Activated CD4-positive, alpha-beta T cell treated with anti-CD3 and anti-CD28 coated beads, Interleukin-2, amount 10 ng/mL, durations not matched to agents 7 days and 5 days (primary cell): ENCODE measurements around the gene KCNB1. TPM values are rescaled to one million over a fixed set of nuclear protein-coding genes. Genes with fewer than 3 reads are reported as not detected.
"Not testable (repeated sequence)": the region's sequence is repeated elsewhere in the genome, so short reads cannot be mapped to it uniquely, and the experiment has no call there.

Experiments used
- CTCF ChIA-PET: fragments of 350-600 bp; sonication (Branson Sonifier 250); formaldehyde crosslinking; loops from one replicate; lab custom pipeline; 2021; ENCODE audit warnings: antibody characterized with exemption; lab: Charles Lee
- POLR2A ChIA-PET: fragments of 350-600 bp; sonication (Branson Sonifier 250); formaldehyde crosslinking; loops from one replicate; lab custom pipeline; 2021; ENCODE audit warnings: antibody characterized with exemption; lab: Charles Lee
- DNase-seq: peaks from one replicate; pipeline ENCODE4 v3.0.0-alpha.2; 2020
- H3K27ac Mint-ChIP-seq: one replicate; pipeline ENCODE4 v1.8.0; 2021; ENCODE audit warnings: mild to moderate bottlenecking, moderate library complexity, mixed read lengths
- H3K27me3 Mint-ChIP-seq: one replicate; pipeline ENCODE4 v1.8.0; 2021; ENCODE audit warnings: mixed read lengths
- H3K36me3 Mint-ChIP-seq: one replicate; pipeline ENCODE4 v1.8.0; 2021; ENCODE audit warnings: low read depth, mixed read lengths
- H3K4me1 Mint-ChIP-seq: one replicate; pipeline ENCODE4 v1.8.0; 2021; ENCODE audit warnings: mixed read lengths
- H3K4me3 Mint-ChIP-seq: one replicate; pipeline ENCODE4 v1.8.0; 2021; ENCODE audit warnings: mild to moderate bottlenecking, moderate library complexity, mixed read lengths
- H3K9me3 Mint-ChIP-seq: one replicate; pipeline ENCODE4 v1.8.0; 2021; ENCODE audit warnings: mixed read lengths
- total RNA-seq, 2 experiments: library from RNA; stranded (reverse); gene quantifications; one replicate each; pipeline ENCODE4 v1.2.3, GENCODE V29; 2021

Gene KCNB1
- total RNA-seq, 2 experiments from 2014 or later, result 0.07 TPM; not detected in 1

DNA sequence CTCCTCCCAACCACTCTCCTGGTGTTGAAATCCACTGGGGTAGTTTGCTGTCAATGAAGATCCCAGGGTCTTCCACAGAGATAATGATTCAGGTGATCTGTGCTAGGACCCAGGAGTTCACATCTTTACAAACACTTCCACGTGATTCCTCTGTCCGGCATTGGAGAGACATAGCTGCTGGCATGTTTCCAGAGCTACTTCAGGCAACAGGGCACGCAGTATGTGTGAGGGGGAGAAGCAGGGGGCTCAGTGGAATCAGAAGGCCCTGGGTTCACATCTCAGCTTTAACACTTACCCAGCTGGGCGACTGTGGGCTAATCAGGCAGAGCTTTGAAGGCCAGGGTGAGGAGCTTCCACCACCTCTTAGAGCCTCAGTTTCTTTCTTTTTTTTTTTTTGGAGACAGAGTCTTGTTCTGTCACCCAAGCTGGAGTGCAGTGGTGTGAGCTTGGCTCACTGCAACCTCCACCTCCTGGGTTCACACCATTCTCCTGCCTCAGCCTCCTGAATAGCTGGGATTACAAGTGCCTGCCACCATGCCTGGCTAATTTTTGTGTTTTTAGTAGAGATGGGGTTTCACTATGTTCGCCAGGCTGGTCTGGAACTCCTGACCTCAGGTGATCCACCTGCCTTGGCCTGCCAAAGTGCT lies 72.4 kb downstream of the KCNB1 start:
- peaks cover 16% of the 10 kb centered on the region for H3K27me3 Mint-ChIP-seq
- H3K4me1 Mint-ChIP-seq, result not testable (repeated sequence)
- CTCF ChIA-PET, result interaction anchor here (0.6 kb wide), 2 partner anchors 56 to 170 kb away, joined by 4 read pairs; no protein-coding TSS in a partner anchor

DNA sequence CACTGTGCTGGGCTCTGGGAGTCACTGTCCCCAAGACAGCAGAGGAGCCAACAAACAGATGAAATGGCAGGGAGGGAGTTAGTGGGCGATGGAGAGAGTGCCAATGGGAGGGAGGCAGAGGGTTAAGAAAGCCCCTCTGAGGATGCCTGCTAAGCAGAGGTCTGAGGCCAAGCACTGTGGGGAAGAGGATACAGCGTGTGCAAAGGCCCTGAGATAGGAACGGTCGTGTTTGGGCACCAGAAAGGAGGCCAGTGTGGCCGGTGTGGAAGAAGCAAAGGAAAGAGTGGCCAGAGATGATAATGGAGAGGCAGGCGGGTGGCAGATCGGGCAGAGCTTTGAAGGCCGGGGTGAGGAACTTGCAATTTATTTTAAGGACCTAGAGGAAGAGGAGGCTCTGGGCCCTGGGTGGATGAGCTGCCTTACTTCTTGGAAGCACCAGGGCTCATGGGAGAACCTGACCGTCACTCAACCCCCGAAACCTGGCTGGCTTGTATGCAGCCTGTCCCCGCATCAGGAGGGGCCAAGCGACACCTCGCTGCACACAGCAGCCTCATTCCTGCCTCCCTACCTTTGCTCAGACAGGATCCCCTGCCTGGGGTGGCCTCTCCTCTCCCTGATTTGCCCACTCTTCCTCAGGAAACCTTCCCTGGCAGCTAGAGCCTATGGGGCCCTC lies 73.0 kb downstream of the KCNB1 start:
- no peaks in the 10 kb centered on the region for H3K36me3 Mint-ChIP-seq
- no peaks in the 10 kb centered on the region for H3K9me3 Mint-ChIP-seq
- peaks cover 17% of the 10 kb centered on the region for H3K27me3 Mint-ChIP-seq
- H3K4me3 Mint-ChIP-seq, result no peak overlapping the region
- CTCF ChIA-PET, result interaction anchor here (0.6 kb wide), 2 partner anchors 57 to 170 kb away, joined by 4 read pairs; no protein-coding TSS in a partner anchor
- H3K27ac Mint-ChIP-seq, result no peak overlapping the region
- no peaks in the 10 kb centered on the region for H3K4me1 Mint-ChIP-seq
- POLR2A ChIA-PET, result no interaction called here
- no peak for DNase-seq

More for the DNA sequence above, 72.4 kb downstream of the KCNB1 start:
- H3K9me3 Mint-ChIP-seq, H3K36me3 Mint-ChIP-seq, H3K4me3 Mint-ChIP-seq, POLR2A ChIA-PET, DNase-seq, H3K27ac Mint-ChIP-seq: not testable (repeated sequence)

DNA sequence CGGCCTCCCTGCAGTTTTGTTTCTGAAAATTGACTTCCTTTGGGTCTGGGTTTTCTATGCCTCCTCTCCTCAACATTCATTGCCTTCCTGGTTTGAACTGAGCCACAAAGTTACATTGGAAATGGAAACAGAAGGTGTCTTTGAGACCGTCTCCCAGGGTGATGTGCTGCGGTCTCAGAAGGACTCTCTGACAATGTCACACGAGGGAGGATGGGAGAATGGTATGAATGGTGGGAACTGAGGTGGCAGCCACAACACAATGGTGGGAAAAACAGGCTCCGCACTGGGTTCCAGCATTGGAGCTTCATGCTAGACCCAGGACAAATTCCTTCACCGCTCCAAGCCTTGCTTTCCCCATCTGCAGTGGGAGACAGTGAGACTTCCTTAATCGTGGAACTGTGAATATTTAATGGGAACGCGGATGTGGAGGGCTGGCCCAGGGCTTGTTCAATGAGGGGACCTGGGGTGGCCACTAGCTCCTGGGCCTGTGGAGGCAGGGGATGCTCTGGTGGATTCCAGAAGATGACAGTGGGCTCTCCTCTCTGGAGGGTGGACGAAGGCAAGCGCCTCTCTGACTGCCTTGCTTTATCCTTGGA lies 73.9 kb downstream of the KCNB1 start:
- Mint-ChIP-seq H3K27ac (no peak overlapping the region), H3K9me3 (no peaks in the 10 kb centered on the region), H3K4me1 (no peaks in the 10 kb centered on the region), H3K27me3 (peaks cover 12% of the 10 kb centered on the region), H3K4me3 (no peak overlapping the region), H3K36me3 (no peaks in the 10 kb centered on the region)
- DNase-seq, result no peak
- CTCF ChIA-PET, result no interaction called here
- POLR2A ChIA-PET, result no interaction called here

DNA sequence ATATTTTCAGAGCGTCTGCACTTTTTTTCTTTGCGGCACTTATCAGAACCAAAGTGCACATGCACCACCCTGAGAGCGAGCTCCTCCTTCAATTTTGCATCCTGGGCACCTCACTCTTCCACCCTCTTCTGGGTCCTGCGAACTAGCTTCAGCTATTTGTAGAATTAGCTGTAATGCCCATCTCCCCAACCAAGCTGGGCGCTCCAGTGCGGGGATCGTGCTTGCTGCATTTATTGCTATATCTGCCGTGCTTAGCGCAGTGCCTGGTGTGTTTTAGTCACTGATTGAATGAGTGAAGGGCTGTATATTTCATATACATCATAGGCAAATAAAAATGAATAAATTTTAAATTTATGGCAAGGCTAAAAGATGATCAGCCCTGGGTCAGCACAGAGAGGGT lies 75.8 kb downstream of the KCNB1 start:
- DNase-seq, result no peak
- Mint-ChIP-seq H3K9me3 (no peaks in the 10 kb centered on the region), H3K4me3 (no peak overlapping the region), H3K4me1 (no peaks in the 10 kb centered on the region), H3K27ac (no peak overlapping the region), H3K36me3 (no peaks in the 10 kb centered on the region), H3K27me3 (peaks cover 12% of the 10 kb centered on the region)
- ChIA-PET CTCF (interaction anchor here (1.2 kb wide), 1 partner anchor 202 kb away, joined by 3 read pairs; no protein-coding TSS in a partner anchor), POLR2A (no interaction called here)

DNA sequence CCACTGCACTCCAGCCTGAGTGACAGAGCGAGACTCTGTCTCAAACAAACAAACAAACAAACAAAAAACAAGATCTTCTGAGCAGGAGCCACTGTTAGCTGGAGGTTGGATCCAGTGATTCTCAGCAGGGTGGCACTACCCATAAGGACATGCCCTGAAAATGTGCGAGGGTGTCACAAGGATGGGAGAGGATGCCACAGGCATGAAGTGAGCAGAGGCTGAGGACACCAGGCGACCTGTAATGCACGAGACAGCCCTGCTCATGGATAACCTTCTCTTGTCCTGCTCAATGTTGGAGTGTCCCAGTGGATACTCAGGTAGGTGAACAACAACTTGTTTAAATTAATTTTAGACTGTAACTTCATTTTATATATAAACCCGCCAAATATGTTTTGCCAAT lies 76.8 kb downstream of the KCNB1 start:
- ChIA-PET POLR2A (no interaction called here), CTCF (no interaction called here)
- H3K36me3 Mint-ChIP-seq, result no peaks in the 10 kb centered on the region
- no peaks in the 10 kb centered on the region for H3K9me3 Mint-ChIP-seq
- no peak overlapping the region for H3K27ac Mint-ChIP-seq
- no peak overlapping the region for H3K4me3 Mint-ChIP-seq
- H3K27me3 Mint-ChIP-seq, result peaks cover 14% of the 10 kb centered on the region
- H3K4me1 Mint-ChIP-seq, result no peaks in the 10 kb centered on the region
- DNase-seq, result no peak

DNA sequence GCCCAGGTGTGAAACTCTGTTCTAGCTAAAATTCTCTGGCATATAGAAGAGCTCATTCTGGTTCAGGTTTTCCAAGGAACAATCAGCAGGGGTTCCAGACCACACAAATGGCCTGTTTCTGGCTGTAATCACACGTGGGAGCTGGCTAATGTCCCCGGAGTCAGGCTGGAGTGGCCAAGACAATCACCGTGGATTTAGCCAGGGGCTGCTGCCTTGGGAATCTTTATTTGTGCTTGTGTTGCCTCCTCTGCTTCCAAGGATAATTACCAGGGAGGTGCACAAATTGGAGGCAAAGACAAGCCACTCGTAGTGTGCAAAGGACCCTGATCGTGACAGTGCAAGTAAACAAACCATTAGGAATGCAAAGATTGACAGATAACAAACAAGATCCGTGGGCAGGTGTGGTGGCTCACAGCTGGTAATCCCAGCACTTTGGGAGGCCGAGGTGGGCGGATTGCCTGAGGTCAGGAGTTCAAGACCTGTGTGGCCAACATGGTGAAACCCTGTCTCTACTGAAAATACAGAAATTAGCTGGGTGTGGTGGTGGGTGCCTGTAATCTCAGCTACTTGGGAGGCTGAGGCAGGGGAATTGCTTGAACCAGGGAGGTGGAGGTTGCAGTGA lies 77.3 kb downstream of the KCNB1 start:
- Mint-ChIP-seq H3K27ac (no peak overlapping the region), H3K9me3 (no peaks in the 10 kb centered on the region), H3K27me3 (peaks cover 15% of the 10 kb centered on the region), H3K4me1 (no peaks in the 10 kb centered on the region), H3K4me3 (no peak overlapping the region), H3K36me3 (no peaks in the 10 kb centered on the region)
- ChIA-PET CTCF (interaction anchor here (0.6 kb wide), 1 partner anchor 68 kb away, joined by 3 read pairs; no protein-coding TSS in a partner anchor), POLR2A (no interaction called here)
- DNase-seq, result no peak

DNA sequence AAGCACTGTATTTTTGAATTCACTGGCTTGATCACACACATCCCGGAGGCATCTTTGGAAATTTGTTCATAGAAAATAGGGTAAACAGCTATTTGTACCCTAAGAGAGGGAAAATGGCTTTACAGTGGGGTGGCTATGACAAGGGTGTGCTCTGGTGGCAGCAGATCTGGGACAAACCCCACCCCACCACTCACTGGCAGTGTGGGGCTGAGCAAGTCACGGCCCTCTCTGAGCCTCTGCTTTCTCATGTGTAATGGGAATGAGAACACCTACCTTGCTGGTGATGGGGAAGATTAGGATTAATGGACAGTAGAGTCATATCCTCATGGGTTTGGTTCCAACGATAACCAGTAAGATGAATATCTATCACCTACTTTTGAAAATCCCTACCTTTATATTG lies 78.0 kb downstream of the KCNB1 start:
- H3K27me3 Mint-ChIP-seq, result peaks cover 15% of the 10 kb centered on the region
- no peak for DNase-seq
- H3K27ac Mint-ChIP-seq, result no peak overlapping the region
- H3K4me1 Mint-ChIP-seq, result no peaks in the 10 kb centered on the region
- no peaks in the 10 kb centered on the region for H3K36me3 Mint-ChIP-seq
- POLR2A ChIA-PET, result no interaction called here
- CTCF ChIA-PET, result interaction anchor here (0.6 kb wide), 1 partner anchor 67 kb away, joined by 3 read pairs; no protein-coding TSS in a partner anchor
- no peak overlapping the region for H3K4me3 Mint-ChIP-seq
- H3K9me3 Mint-ChIP-seq, result no peaks in the 10 kb centered on the region

DNA sequence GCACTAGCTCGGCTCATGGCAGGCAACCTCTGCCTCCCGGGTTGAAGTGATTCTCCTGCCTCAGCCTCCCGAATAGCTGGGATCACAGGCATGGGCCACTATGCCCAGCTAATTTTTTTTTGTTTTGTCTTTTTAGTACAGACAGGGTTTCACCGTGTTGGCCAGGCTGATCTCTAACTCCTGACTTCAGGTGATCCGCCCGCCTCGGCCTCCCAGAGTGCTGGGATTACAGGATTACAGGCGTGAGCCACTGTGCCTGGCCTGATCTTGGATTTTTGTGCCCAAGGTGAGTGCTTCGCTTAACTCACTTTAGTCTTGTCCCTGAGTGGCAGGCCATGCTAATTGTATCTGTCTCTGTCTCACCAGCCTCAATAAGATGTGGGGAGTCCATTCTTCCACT lies 78.6 kb downstream of the KCNB1 start:
- no peak for DNase-seq
- peaks cover 15% of the 10 kb centered on the region for H3K27me3 Mint-ChIP-seq
- CTCF ChIA-PET, result no interaction called here
- H3K9me3 Mint-ChIP-seq, result no peaks in the 10 kb centered on the region
- no peaks in the 10 kb centered on the region for H3K4me1 Mint-ChIP-seq
- no peak overlapping the region for H3K27ac Mint-ChIP-seq
- POLR2A ChIA-PET, result no interaction called here
- no peaks in the 10 kb centered on the region for H3K36me3 Mint-ChIP-seq
- H3K4me3 Mint-ChIP-seq, result no peak overlapping the region

DNA sequence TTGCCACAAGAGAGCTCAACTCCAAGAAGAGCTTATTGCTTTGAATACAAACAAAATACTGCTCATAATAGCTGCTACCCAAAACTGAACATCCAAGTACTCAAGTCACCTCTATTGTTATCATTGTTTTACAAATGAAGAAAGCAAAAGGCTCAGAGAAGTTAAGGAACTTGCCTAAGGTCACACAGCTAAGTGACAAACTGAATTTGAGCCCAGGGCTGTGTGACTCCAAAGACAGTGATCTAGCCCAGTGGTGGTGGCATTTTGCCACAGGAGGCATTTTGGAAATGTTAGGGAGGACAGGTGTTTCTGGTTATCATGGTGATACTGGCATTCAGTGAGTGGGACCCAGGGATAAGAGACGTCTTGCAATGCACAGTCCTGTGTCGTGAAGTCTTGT lies 79.5 kb downstream of the KCNB1 start:
- POLR2A ChIA-PET, result no interaction called here
- no peak for DNase-seq
- Mint-ChIP-seq H3K27ac (no peak overlapping the region), H3K27me3 (peaks cover 16% of the 10 kb centered on the region), H3K4me3 (no peak overlapping the region), H3K36me3 (no peaks in the 10 kb centered on the region), H3K9me3 (no peaks in the 10 kb centered on the region), H3K4me1 (no peaks in the 10 kb centered on the region)
- CTCF ChIA-PET, result no interaction called here

DNA sequence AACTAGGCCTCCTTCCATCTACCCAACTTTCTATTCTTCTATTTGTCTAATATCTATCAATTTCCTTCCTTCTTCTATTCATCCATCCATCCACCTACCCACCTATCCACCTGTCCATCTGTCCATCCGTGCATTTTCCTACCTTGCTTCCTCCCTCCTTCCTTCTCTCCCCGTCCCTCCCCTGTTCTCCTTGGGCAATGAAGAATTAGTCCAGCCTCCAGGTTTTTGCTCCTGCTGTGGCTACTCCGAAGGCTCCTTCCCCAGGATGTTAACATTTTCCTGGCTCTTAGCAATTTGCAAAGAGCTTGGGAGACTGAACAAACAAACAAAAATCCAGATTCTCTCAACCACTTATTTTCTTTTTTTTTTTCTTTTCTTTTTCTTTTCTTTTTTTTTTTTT lies 81.6 kb downstream of the KCNB1 start:
- H3K4me3 Mint-ChIP-seq, result no peak overlapping the region
- POLR2A ChIA-PET, result no interaction called here
- H3K36me3 Mint-ChIP-seq, result no peaks in the 10 kb centered on the region
- CTCF ChIA-PET, result no interaction called here
- H3K27ac Mint-ChIP-seq, result no peak overlapping the region
- DNase-seq, result no peak
- no peaks in the 10 kb centered on the region for H3K4me1 Mint-ChIP-seq
- H3K9me3 Mint-ChIP-seq, result no peaks in the 10 kb centered on the region
- peaks cover 16% of the 10 kb centered on the region for H3K27me3 Mint-ChIP-seq

DNA sequence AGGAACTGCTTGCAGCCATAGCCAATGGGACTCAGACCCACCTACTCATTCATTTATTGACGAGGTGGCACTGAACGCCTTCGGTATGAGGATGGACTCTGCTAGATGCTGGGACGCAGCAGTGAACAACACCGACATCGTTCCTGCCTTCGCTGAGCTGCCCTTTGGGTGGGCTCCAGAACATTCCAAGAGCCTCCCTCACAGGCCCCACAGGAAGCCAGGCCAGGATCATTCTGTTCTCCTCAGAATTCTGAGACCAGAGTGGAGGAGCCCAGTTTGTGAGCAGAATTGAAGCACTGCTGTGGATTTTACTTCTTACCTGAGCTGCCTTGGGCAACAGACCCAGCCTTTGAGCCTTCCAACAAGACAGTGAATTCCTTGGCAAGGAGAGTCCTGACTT lies 82.1 kb downstream of the KCNB1 start:
- DNase-seq, result no peak
- Mint-ChIP-seq H3K27ac (no peak overlapping the region), H3K27me3 (peaks cover 16% of the 10 kb centered on the region), H3K36me3 (no peaks in the 10 kb centered on the region), H3K9me3 (no peaks in the 10 kb centered on the region), H3K4me3 (no peak overlapping the region), H3K4me1 (no peaks in the 10 kb centered on the region)
- ChIA-PET CTCF (no interaction called here), POLR2A (no interaction called here)

DNA sequence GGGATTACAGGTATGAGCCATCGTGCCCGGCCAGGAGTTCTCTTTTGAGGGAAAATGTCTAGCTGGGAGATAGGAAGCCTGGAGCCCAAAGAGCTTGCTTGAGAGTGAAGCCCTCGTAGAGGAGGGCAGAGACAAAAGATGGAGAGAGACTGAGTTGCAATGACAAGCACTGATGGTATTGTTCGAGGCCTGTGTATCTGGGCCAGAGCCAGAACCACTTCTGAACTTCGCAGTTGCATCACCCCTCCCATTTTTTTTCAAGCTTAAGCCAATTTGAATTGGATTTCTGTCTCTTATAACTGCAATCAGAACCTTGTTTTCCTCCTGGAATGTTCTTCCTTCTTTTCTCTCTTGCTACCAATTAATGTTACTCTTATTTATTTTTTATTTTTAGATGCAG lies 83.1 kb downstream of the KCNB1 start:
- POLR2A ChIA-PET, result no interaction called here
- DNase-seq, result no peak
- Mint-ChIP-seq H3K27ac (no peak overlapping the region), H3K9me3 (no peaks in the 10 kb centered on the region), H3K36me3 (no peaks in the 10 kb centered on the region), H3K4me1 (no peaks in the 10 kb centered on the region), H3K27me3 (peaks cover 12% of the 10 kb centered on the region), H3K4me3 (no peak overlapping the region)
- CTCF ChIA-PET, result interaction anchor here (0.6 to 1.3 kb wide), 2 partner anchors 8 to 16 kb away, joined by 3 read pairs; no protein-coding TSS in a partner anchor
